ENCODE results near the gene NME3. TPM values are rescaled to one million over a fixed set of nuclear protein-coding genes. Genes with fewer than 3 reads are reported as not detected.
A peak's percentile ranks its signal among the peaks of the same experiment; 100 is the strongest.

Gene NME3
- total and polyA plus RNA-seq, 2 of the 4 experiments (the other 2 are of a cell fraction) = 12.7 to 41.2 TPM

DNA sequence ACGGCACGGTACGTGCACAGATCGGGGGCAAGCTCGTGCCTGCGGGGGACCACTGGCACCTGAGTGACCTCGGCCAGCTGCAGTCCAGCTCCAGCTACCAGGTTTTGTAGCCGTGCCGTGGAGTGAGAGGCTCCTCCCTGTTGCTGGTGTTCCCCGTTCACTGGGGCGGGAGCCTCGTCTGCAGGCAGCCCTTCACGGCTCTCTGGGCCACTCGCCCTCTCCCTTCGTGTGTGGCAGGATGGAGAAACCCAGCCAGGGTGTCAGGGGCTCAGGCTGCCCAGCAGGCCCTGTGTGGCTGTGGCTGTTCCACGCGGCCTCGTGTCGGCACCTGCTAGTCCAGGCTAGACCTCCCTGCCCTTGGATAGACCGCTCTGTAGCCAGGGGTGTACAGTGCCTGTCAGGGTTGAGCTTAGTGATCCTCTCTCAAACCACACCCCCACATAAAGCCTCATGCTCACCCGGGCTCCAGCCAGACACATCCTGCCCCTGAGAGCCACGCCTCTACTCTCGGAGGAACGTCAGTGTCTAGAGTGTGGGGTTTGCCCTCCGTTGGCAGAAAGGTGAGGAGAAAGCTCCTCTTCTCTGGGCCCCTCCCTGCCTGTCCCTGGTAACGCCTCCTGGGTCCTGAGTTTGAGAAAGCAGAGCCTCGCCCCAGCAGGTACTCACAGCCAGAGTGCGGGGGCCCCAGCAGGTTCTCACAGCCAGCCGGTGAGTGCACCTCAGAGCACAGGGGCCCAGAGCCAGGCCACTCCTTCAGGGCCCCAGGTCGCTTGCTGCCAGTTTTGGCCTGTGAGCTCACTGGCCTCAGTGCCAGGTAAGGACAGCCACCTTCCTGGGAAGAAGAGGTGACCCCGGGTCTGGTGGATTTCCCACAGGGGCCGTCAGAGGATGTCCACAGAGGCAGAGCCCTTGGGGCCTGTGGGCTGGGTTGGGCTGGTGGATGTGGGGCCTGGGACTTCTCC is 27.7 kb downstream of the NME3 start:
- WGBS, 2 experiments (ENCODE audit: extremely low coverage in 2 of 2, insufficient read length in 1 of 2) = 96% methylated on average over 17 of the region's 32 CpGs; no CpG with 5 or more reads in 1 of the 2 experiments
- Histone ChIP-seq H3K14ac (replicated peaks; ENCODE audit: low read depth, low read length) (no peak overlapping the region), H3K27me3 (ENCODE audit: control insufficient read depth, insufficient read depth, low read length) (no peaks in the 10 kb centered on the region), H4K91ac (ENCODE audit: insufficient read depth, low read depth, low read length) (no peak overlapping the region), H3K23ac (ENCODE audit: low read depth, low read length) (no peak overlapping the region), H2AFZ (replicated peaks; ENCODE audit: low read length, poor library complexity) (peak overlapping the region; percentile 11), H3K9me1 (ENCODE audit: insufficient read depth, low read length) (peaks cover 6% of the 10 kb centered on the region), H2BK15ac (ENCODE audit: low read depth, low read length) (no peak overlapping the region), H3K9me3 (ENCODE audit: control insufficient read depth, insufficient read depth, low read length) (no peaks in the 10 kb centered on the region), H2BK120ac (ENCODE audit: low read depth, low read length) (no peak overlapping the region), H2BK20ac (ENCODE audit: low read depth, low read length) (no peak overlapping the region), H3K4me2 (ENCODE audit: low read depth, low read length) (no peak overlapping the region), H2AK9ac (replicated peaks; ENCODE audit: low read depth, low read length, poor library complexity) (peak overlapping the region; percentile 13), H3K36me3 (ENCODE audit: control insufficient read depth, insufficient read depth, low read length) (peaks cover 51% of the 10 kb centered on the region), H3K4ac (ENCODE audit: low read depth, low read length) (no peak overlapping the region), H2AK5ac (ENCODE audit: low read depth, low read length) (no peak overlapping the region), H3K27ac (ENCODE audit: insufficient read depth, low read length) (no peak overlapping the region), H2BK5ac (ENCODE audit: low read depth, low read length, poor library complexity, severe bottlenecking) (no peak overlapping the region), H3K18ac (ENCODE audit: low read depth, low read length) (no peak overlapping the region), H4K8ac (ENCODE audit: low read depth in 2 of 2, low read length in 2 of 2) (no peak overlapping the region), H3K9ac (ENCODE audit: low read depth, low read length) (no peak overlapping the region), H4K5ac (ENCODE audit: low read depth, low read length) (no peak overlapping the region), H3K4me1 (ENCODE audit: control insufficient read depth, insufficient read depth, low read length) (peaks cover 2% of the 10 kb centered on the region; the same call in 1 of the 2 replicates), H3K79me1 (ENCODE audit: low read depth in 1 of 2, low read length in 2 of 2) (peaks cover 24 to 56% of the 10 kb centered on the region in 2 experiments), H3K4me3 (ENCODE audit: insufficient read depth, low read depth, low read length) (no peak overlapping the region), H4K20me1 (ENCODE audit: insufficient read depth, low read length) (peaks cover 32% of the 10 kb centered on the region), H3K56ac (ENCODE audit: extremely low read depth, insufficient read depth, low read length) (no peak overlapping the region)
- intact Hi-C loops (cut with micrococcal nuclease) = no loop called here
- POLR2A ChIA-PET (ENCODE audit: unreplicated experiment) = no interaction called here
- CTCF ChIA-PET = no interaction called here
- in situ Hi-C loops (cut with MboI; ENCODE audit: low sequenced_read_pairs) = no loop called here
- DNase-seq (no peak), ATAC-seq (ENCODE audit: low read depth) (no peak)
- dilution Hi-C loops (cut with HindIII; ENCODE audit: low sequenced_read_pairs, unreplicated experiment) = no loop called here
- TSS peak; percentile 39 for BruUV-seq (replicated peaks)
- TF ChIP-seq BHLHE40 (IDR thresholded peaks at IDR 0.05; ENCODE audit: low read depth, low read length) (no peak), MAZ (IDR thresholded peaks at IDR 0.05; ENCODE audit: borderline replicate concordance, low read depth, low read length) (no peak), FOS (IDR thresholded peaks at IDR 0.05; ENCODE audit: low read depth, low read length) (no peak), RCOR1 (IDR thresholded peaks at IDR 0.05; ENCODE audit: insufficient replicate concordance, low read length) (no peak), CHD1 (IDR thresholded peaks at IDR 0.05; ENCODE audit: low read depth, low read length) (no peak), MXI1 (IDR thresholded peaks at IDR 0.05; ENCODE audit: borderline replicate concordance, low read depth, low read length) (no peak), POLR2A (IDR thresholded peaks at IDR 0.05; ENCODE audit: low read depth, low read length) (no peak), SMC3 (IDR thresholded peaks at IDR 0.05; ENCODE audit: low read depth, low read length) (no peak), RFX5 (IDR thresholded peaks at IDR 0.05; ENCODE audit: low read depth, low read length) (no peak), RAD21 (IDR thresholded peaks at IDR 0.05; ENCODE audit: low read length) (no peak), CEBPB (IDR thresholded peaks at IDR 0.05; ENCODE audit: low read depth, low read length) (no peak), MAFK (IDR thresholded peaks at IDR 0.05; ENCODE audit: low read depth, low read length) (no peak)
- TF ChIP-seq, protein P1, sequence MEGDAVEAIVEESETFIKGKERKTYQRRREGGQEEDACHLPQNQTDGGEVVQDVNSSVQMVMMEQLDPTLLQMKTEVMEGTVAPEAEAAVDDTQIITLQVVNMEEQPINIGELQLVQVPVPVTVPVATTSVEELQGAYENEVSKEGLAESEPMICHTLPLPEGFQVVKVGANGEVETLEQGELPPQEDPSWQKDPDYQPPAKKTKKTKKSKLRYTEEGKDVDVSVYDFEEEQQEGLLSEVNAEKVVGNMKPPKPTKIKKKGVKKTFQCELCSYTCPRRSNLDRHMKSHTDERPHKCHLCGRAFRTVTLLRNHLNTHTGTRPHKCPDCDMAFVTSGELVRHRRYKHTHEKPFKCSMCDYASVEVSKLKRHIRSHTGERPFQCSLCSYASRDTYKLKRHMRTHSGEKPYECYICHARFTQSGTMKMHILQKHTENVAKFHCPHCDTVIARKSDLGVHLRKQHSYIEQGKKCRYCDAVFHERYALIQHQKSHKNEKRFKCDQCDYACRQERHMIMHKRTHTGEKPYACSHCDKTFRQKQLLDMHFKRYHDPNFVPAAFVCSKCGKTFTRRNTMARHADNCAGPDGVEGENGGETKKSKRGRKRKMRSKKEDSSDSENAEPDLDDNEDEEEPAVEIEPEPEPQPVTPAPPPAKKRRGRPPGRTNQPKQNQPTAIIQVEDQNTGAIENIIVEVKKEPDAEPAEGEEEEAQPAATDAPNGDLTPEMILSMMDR (conservative IDR thresholded peaks at IDR 0.05; ENCODE audit: low read depth, low read length) = no peak
- TF ChIP-seq, protein P2, sequence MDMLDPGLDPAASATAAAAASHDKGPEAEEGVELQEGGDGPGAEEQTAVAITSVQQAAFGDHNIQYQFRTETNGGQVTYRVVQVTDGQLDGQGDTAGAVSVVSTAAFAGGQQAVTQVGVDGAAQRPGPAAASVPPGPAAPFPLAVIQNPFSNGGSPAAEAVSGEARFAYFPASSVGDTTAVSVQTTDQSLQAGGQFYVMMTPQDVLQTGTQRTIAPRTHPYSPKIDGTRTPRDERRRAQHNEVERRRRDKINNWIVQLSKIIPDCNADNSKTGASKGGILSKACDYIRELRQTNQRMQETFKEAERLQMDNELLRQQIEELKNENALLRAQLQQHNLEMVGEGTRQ (IDR thresholded peaks at IDR 0.05; ENCODE audit: low read depth, low read length) = no peak
